Amniotic epithelial cell (primary cell): ENCODE results near the gene PVR.
"Not testable (repeated sequence)": the region's sequence is repeated elsewhere in the genome, so short reads cannot be mapped to it uniquely, and the experiment has no call there.

ENCODE experiments used
- DNase-seq: peaks from one replicate; pipeline ENCODE4 v3.0.0-alpha.2; 2010; ENCODE audit warnings: low read depth

PVR gene

GRCh38 chr19:44701228-44701627, 57.5 kb downstream of the PVR start:
- DNase-seq = no peak

- DNase-seq = no peak
These were observed 59.0 kb downstream of the PVR start for GRCh38 chr19:44702551-44703176.

- no peak for DNase-seq
These were observed 59.8 kb downstream of the PVR start for GRCh38 chr19:44703336-44704078.

GRCh38 chr19:44704982-44705381, 61.3 kb downstream of the PVR start:
- no peak for DNase-seq

- no peak for DNase-seq
These were observed 61.8 kb downstream of the PVR start for GRCh38 chr19:44705502-44706010.

- no peak for DNase-seq
These were observed 63.0 kb downstream of the PVR start for GRCh38 chr19:44706506-44707236.

GRCh38 chr19:44707794-44708193, 64.1 kb downstream of the PVR start:
- no peak for DNase-seq

GRCh38 chr19:44708940-44709339, 65.2 kb downstream of the PVR start:
- no peak for DNase-seq

GRCh38 chr19:44709434-44710266, 65.9 kb downstream of the PVR start:
- DNase-seq = not testable (repeated sequence)

GRCh38 chr19:44710483-44710882, 66.8 kb downstream of the PVR start:
- DNase-seq = no peak

- peak; percentile 58 for DNase-seq
These were observed 69.3 kb downstream of the PVR start for GRCh38 chr19:44712864-44713515.
